GM13977 (cell line): ENCODE results near the gene MATCAP1.

ENCODE experiments used
- DNase-seq: peaks from one replicate; pipeline ENCODE4 v3.0.0; 2012; ENCODE audit warnings: low spot score
- in situ Hi-C: fragments of 300-500 bp; cut with MboI; formaldehyde crosslinking; loops from one replicate; pipeline ENCODE4 v1.12.0; 2022; ENCODE audit warnings: low sequenced_read_pairs, low pct_unique_long_range_greater_than_20kb, mixed read lengths, inconsistent platforms; ENCODE audit not compliant: unreplicated experiment
- TF ChIP-seq, protein P1 (sequence below): IDR thresholded peaks from 2 replicates; pipeline ENCODE4 v1.5.1; 2012; ENCODE audit warnings: mild to moderate bottlenecking, control low read depth; ENCODE audit not compliant: insufficient read depth; ENCODE audit errors: extremely low read depth, missing control alignments

Gene MATCAP1

DNA sequence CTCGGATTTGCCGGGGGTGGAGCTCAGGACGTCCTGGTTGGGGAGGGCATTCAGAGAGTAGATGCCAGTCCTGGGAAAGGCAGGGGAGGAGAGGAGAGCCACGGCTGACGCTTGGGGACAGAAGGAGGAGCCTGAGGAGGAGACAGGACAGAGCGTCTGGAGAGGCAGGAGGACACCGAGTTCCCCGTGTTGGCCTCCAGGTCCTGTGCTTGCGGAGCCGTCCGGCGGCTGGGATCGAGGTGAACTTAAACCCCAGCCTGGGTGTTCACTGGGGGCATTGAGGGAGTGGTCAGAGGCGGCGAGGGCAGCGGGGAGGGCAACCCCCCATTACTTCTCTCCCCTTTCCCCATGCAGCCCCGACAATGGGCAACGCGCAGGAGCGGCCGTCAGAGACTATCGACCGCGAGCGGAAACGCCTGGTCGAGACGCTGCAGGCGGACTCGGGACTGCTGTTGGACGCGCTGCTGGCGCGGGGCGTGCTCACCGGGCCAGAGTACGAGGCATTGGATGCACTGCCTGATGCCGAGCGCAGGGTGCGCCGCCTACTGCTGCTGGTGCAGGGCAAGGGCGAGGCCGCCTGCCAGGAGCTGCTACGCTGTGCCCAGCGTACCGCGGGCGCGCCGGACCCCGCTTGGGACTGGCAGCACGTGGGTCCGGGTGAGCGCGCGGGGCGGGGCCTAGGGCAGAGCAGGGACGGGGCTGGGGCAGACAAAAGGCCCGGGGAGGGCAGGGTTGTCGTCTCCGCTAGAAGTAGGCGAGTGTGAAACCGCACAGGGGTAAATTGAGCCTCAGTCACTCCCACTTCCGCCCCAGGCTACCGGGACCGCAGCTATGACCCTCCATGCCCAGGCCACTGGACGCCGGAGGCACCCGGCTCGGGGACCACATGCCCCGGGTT lies 9.7 kb downstream of the MATCAP1 start:
- in situ Hi-C loops = no loop called here

DNA sequence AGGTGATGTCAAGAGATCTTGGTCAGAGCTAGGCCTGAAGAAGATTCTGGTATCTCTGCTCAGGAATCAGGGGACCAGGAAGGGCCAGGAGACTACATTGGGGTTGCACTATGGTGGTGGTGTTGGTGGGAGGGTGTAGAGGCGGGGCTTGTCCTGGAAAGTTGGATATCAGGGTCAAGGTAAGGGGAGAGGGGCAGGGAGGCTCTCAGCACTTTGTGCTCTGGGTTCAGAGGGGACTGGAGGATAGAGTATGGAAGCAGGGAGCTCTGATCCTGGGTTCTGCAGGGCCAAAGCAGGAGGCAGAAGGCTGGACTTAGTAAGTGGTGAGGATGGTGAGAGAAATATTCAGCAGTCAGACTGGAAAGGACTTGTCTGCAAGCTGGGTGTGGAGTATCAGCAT lies 10.4 kb downstream of the MATCAP1 start:
- TF ChIP-seq, protein P1, sequence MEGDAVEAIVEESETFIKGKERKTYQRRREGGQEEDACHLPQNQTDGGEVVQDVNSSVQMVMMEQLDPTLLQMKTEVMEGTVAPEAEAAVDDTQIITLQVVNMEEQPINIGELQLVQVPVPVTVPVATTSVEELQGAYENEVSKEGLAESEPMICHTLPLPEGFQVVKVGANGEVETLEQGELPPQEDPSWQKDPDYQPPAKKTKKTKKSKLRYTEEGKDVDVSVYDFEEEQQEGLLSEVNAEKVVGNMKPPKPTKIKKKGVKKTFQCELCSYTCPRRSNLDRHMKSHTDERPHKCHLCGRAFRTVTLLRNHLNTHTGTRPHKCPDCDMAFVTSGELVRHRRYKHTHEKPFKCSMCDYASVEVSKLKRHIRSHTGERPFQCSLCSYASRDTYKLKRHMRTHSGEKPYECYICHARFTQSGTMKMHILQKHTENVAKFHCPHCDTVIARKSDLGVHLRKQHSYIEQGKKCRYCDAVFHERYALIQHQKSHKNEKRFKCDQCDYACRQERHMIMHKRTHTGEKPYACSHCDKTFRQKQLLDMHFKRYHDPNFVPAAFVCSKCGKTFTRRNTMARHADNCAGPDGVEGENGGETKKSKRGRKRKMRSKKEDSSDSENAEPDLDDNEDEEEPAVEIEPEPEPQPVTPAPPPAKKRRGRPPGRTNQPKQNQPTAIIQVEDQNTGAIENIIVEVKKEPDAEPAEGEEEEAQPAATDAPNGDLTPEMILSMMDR = no peak
- DNase-seq = no peak
- in situ Hi-C loops = no loop called here

More for the DNA sequence above, 9.7 kb downstream of the MATCAP1 start:
- TF ChIP-seq, protein P1 = no peak
- DNase-seq = peak; percentile 79

DNA sequence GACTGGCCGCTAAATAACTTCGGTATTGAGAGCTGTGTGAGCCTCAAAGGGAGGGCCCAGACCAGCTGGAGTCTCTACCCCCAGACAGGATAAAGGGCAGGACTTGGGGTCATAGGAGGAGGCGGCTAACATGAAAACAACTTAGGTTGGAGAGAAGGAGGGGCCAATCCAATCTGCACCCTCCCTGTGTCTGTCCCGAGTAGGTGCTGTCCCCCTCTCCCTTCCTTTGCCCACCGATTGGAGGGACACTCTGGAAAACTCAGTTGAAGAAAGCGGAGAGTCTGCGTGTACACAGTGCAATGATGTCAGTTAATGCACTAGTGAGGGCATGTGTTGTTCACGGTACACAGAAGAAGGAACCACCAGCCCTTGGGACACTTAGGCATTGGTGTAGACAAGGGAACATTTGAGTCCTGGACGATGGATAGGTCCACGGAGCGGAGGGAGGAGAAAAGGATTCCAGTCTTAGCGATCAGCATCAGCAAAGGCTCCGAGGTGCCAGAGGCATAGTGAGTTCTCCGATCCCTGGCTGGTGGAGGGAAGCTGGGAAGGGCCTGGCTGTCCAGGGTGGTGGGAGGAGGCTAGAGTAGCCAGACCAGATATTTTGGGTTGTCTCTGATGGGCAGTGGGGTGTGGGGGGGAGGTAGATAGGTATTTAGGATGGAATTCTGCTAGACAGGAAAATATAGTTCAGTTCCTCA lies 12.7 kb downstream of the MATCAP1 start:
- TF ChIP-seq, protein P1 = no peak
- in situ Hi-C loops = no loop called here
- DNase-seq = no peak

DNA sequence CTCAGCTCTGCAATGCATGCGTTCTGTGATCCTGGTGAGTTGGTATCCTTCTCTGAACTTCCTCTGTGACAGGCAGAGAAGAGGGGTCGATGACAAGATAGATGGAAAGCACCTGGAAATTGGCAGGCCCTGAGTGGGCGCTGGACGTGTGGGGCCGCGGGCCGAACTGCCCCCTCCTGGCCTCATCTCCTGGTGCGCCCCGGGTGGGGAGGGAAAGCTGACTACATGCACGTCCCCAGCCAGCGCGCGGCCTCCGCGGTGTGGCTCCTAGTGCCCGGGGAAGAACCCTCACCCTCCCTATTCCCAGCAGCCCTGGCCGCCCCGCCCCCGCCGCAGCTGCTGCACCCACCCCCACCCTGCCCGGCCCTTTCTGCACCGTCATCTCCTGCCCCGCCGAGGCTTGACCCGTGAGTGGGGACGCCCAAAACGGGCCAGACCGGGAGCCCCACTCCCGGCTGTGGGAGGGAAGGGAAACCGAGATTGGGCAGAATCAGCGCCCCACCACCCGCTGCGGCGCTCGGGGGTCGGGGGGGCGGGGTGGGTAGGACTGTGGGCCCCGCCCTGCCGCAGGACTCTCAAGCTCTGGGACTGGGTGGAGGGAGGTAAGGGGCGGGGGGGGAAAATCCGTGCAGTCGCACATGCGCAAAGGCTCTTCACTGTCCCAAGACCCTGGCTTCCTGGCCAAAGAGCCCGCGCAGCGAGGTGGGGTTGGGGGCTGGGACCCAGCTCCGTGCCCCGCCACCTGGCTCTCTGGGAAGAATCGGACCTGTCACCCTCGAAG lies 13.4 kb downstream of the MATCAP1 start, which contains the start of gene NOL3:
TSS of gene NOL3 (plus strand) at position 371 of the 781 bp plus-strand sequence.
- TF ChIP-seq, protein P1 = no peak
- DNase-seq = peak; percentile 86
- in situ Hi-C loops = no loop called here

DNA sequence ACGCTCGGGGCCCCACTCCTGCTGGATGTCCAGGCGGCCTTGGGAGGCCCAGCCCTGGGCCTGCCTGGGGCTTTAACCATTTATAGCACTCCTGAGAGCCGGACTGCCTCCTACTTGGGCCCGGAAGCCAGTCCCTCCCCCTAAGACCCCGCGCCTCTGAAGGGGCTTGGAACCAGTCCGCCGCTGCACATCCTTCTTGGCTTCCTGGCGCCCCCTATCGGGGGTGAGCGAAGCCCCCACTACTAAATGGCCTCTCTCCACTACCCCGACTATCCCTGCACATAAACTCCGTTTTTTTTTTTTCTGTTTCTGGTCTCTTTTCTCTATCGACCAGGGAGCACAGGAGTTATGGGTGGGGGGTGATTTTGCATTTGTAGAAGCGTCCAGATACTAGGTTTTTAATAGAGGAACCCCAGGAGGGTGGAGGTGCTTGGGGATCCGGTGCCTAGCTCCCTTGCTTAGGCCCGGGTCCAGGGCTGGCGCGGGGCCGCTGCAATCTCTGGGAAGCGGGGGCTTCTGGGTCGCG lies 14.1 kb downstream of the MATCAP1 start:
- TF ChIP-seq, protein P1 = peak; percentile 76
- in situ Hi-C loops = no loop called here
- DNase-seq = no peak

DNA sequence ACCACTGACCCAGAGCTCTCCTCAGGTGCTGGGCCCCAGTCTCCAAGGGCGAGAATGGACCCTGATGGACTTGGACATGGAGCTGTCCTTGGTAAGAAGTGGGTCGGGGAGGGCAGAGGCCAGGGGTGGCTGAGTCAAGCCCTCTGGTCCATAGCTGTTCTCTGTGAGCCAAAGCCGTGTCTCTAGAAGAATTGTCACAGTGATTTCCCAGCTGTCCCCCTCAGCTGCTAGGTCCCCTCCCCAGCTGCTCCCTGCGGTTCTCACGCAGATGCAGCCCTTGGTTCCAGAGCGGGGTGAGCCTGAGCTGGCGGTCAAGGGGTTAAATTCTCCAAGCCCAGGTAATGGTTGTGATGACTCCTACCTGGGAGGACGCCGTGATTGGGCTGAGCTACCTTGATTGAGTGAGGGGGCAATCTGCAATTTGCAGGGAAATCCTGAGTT lies 14.7 kb downstream of the MATCAP1 start:
- no peak for DNase-seq
- TF ChIP-seq, protein P1 = no peak
- in situ Hi-C loops = no loop called here
